Fibroblast of lung (primary cell): Measurements from ENCODE around the gene HGFAC.

Experiments used
- CTCF ChIP-seq, 2 donors: IDR thresholded peaks in 1 of 2; conservative IDR thresholded peaks in 1 of 2; 1 replicate in 1 of 2; 2 replicates in 1 of 2; pipeline ENCODE4 v1.5.1; 2011 to 2012; ENCODE audit warnings: low read length in 2 of 2, control low read depth in 1 of 2, inconsistent platforms in 1 of 2, low read depth in 1 of 2, mild to moderate bottlenecking in 1 of 2
- EZH2 ChIP-seq: IDR thresholded peaks from 2 replicates; pipeline ENCODE4 v1.5.1; 2012; ENCODE audit warnings: low read length, control low read depth, mild to moderate bottlenecking; ENCODE audit errors: missing control alignments

- TF ChIP-seq CTCF (conservative IDR thresholded peaks at IDR 0.05 in 1 of 2, IDR thresholded peaks at IDR 0.05 in 1 of 2; ENCODE audit: low read depth in 1 of 2, low read length in 2 of 2) (no peak), EZH2 (no peak)
Measured at GRCh38 chr4:3462321-3462789, 20.6 kb downstream of the HGFAC start.
